HEK293 (cell line): ENCODE measurements around the gene PAQR6.

Experiments
- CTCF ChIA-PET: fragments of 350-600 bp; formaldehyde crosslinking; extraction: SDS; loops from one replicate; lab custom pipeline; 2021; ENCODE audit warnings: antibody characterized with exemption; lab: Yijun Ruan, JAX
- POLR2A ChIA-PET: fragments of 300-600 bp; formaldehyde crosslinking; extraction: SDS; loops from one replicate; lab custom pipeline; 2020; ENCODE audit warnings: antibody characterized with exemption, inconsistent platforms; lab: Yijun Ruan, JAX
- H3K27ac ChIP-seq: fragments of 200-500 bp; sonication (Bioruptor generic); 2 replicates; pipeline ENCODE4 v1.5.1; 2014; ENCODE audit warnings: low read depth, low read length, control low read depth, inconsistent platforms; ENCODE audit errors: extremely low read depth
- H3K36me3 ChIP-seq, 2 experiments: fragments of 200-500 bp in 1 of 2; sonication (Bioruptor generic) in 1 of 2; 1 replicate in 1 of 2; 2 replicates in 1 of 2; pipeline ENCODE4 v1.5.1; 2014 to 2017; ENCODE audit warnings: inconsistent platforms in 2 of 2, low read length in 2 of 2; ENCODE audit not compliant: control insufficient read depth in 2 of 2, insufficient read depth in 1 of 2
- H3K4me1 ChIP-seq: fragments of 200-500 bp; sonication (Bioruptor generic); 2 replicates; pipeline ENCODE4 v1.5.1; 2014; ENCODE audit warnings: mild to moderate bottlenecking, low read length, inconsistent platforms; ENCODE audit not compliant: control insufficient read depth, insufficient read depth
- H3K4me3 ChIP-seq: 2 replicates; pipeline ENCODE4 v1.5.1; 2011; ENCODE audit warnings: low read depth, mild to moderate bottlenecking, control low read depth, low read length, moderate library complexity
- H3K9me3 ChIP-seq: fragments of 200-500 bp; sonication (Bioruptor generic); 2 replicates; pipeline ENCODE4 v1.5.1; 2014; ENCODE audit warnings: low read depth, low read length, inconsistent platforms; ENCODE audit not compliant: control insufficient read depth, insufficient read depth
- HOXD13 ChIP-seq: sonication (generic); formaldehyde crosslinking; IDR thresholded peaks from 2 replicates; pipeline ENCODE4 v1.8.0; 2022; ENCODE audit warnings: missing genetic modification reagents, borderline replicate concordance
- KLF1 ChIP-seq: fragments of 450-650 bp; formaldehyde crosslinking; IDR thresholded peaks from 2 replicates; pipeline ENCODE4 v1.5.1; 2016; ENCODE audit warnings: missing biosample characterization, missing genetic modification characterization
- RBAK ChIP-seq: fragments of 450-650 bp; formaldehyde crosslinking; IDR thresholded peaks from 2 replicates; pipeline ENCODE4 v1.5.1; 2016; ENCODE audit warnings: missing biosample characterization, missing genetic modification characterization
- SP3 ChIP-seq: fragments of 450-650 bp; formaldehyde crosslinking; IDR thresholded peaks from 2 replicates; pipeline ENCODE4 v1.5.1; 2016; ENCODE audit warnings: missing biosample characterization, missing genetic modification characterization
- ZBTB17 ChIP-seq: fragments of 450-650 bp; formaldehyde crosslinking; IDR thresholded peaks from 2 replicates; pipeline ENCODE4 v1.5.1; 2016; ENCODE audit warnings: missing biosample characterization, missing genetic modification characterization
- ZBTB21 ChIP-seq: fragments of 450-650 bp; formaldehyde crosslinking; IDR thresholded peaks from 2 replicates; pipeline ENCODE4 v1.5.1; 2017; ENCODE audit warnings: missing biosample characterization, missing genetic modification characterization
- ZFP69B ChIP-seq: fragments of 450-650 bp; formaldehyde crosslinking; IDR thresholded peaks from 2 replicates; pipeline ENCODE4 v1.5.1; 2016; ENCODE audit warnings: missing biosample characterization, missing genetic modification characterization
- ZNF132 ChIP-seq: fragments of 450-650 bp; formaldehyde crosslinking; IDR thresholded peaks from 2 replicates; pipeline ENCODE4 v1.5.1; 2017; ENCODE audit warnings: missing biosample characterization, missing genetic modification characterization, borderline replicate concordance
- ZNF16 ChIP-seq: fragments of 450-650 bp; formaldehyde crosslinking; IDR thresholded peaks from 2 replicates; pipeline ENCODE4 v1.5.1; 2016; ENCODE audit warnings: low read depth, missing biosample characterization, missing genetic modification characterization
- ZNF174 ChIP-seq: fragments of 450-650 bp; formaldehyde crosslinking; IDR thresholded peaks from 2 replicates; pipeline ENCODE4 v1.5.0; 2017; ENCODE audit warnings: missing biosample characterization, mild to moderate bottlenecking, missing genetic modification characterization
- ZNF184 ChIP-seq: fragments of 450-650 bp; IDR thresholded peaks from 2 replicates; pipeline ENCODE4 v1.5.1; 2018; ENCODE audit warnings: missing biosample characterization, mild to moderate bottlenecking, missing genetic modification characterization
- ZNF248 ChIP-seq: fragments of 450-650 bp; formaldehyde crosslinking; IDR thresholded peaks from 2 replicates; pipeline ENCODE4 v1.5.1; 2017; ENCODE audit warnings: missing biosample characterization, missing genetic modification characterization
- ZNF292 ChIP-seq: fragments of 450-650 bp; formaldehyde crosslinking; IDR thresholded peaks from 2 replicates; pipeline ENCODE4 v1.5.1; 2016; ENCODE audit warnings: low read depth, missing biosample characterization, missing genetic modification characterization, borderline replicate concordance
- ZNF521 ChIP-seq: fragments of 450-650 bp; formaldehyde crosslinking; IDR thresholded peaks from 2 replicates; pipeline ENCODE4 v1.5.1; 2017; ENCODE audit warnings: missing biosample characterization, mild to moderate bottlenecking, missing genetic modification characterization
- ZNF560 ChIP-seq: fragments of 450-650 bp; formaldehyde crosslinking; IDR thresholded peaks from 2 replicates; pipeline ENCODE4 v1.5.1; 2017; ENCODE audit warnings: missing biosample characterization, missing genetic modification characterization, borderline replicate concordance
- ZNF658 ChIP-seq: fragments of 450-650 bp; formaldehyde crosslinking; IDR thresholded peaks from 2 replicates; pipeline ENCODE4; 2016; ENCODE audit warnings: missing biosample characterization, missing genetic modification characterization
- ZNF777 ChIP-seq: fragments of 450-650 bp; formaldehyde crosslinking; IDR thresholded peaks from 2 replicates; pipeline ENCODE4 v1.5.1; 2017; ENCODE audit warnings: missing biosample characterization, missing genetic modification characterization, borderline replicate concordance
- TF ChIP-seq, protein P1 (sequence below): fragments of 450-650 bp; formaldehyde crosslinking; IDR thresholded peaks from 2 replicates; pipeline ENCODE4 v1.5.1; 2016; ENCODE audit warnings: missing biosample characterization, missing genetic modification characterization
- TF ChIP-seq, protein P2 (sequence below): fragments of 450-650 bp; formaldehyde crosslinking; IDR thresholded peaks from 2 replicates; pipeline ENCODE4 v1.5.1; 2016; ENCODE audit warnings: missing biosample characterization, missing genetic modification characterization
- TF ChIP-seq, protein P3 (sequence below): fragments of 450-650 bp; formaldehyde crosslinking; IDR thresholded peaks from 2 replicates; pipeline ENCODE4 v1.5.0; 2017; ENCODE audit warnings: missing biosample characterization, missing genetic modification characterization, borderline replicate concordance
- TF ChIP-seq, protein P4 (sequence below): fragments of 450-650 bp; formaldehyde crosslinking; IDR thresholded peaks from 2 replicates; pipeline ENCODE4 v1.5.1; 2016; ENCODE audit warnings: missing biosample characterization, missing genetic modification characterization
- TF ChIP-seq, protein P5 (sequence below): fragments of 450-650 bp; formaldehyde crosslinking; IDR thresholded peaks from 2 replicates; pipeline ENCODE4 v1.5.1; 2016; ENCODE audit warnings: missing biosample characterization, missing genetic modification characterization
- TF ChIP-seq, protein P6 (sequence below): fragments of 450-650 bp; formaldehyde crosslinking; IDR thresholded peaks from 2 replicates; pipeline ENCODE4 v1.5.1; 2016; ENCODE audit warnings: missing biosample characterization, missing genetic modification characterization, low read depth

The PAQR6 gene

DNA sequence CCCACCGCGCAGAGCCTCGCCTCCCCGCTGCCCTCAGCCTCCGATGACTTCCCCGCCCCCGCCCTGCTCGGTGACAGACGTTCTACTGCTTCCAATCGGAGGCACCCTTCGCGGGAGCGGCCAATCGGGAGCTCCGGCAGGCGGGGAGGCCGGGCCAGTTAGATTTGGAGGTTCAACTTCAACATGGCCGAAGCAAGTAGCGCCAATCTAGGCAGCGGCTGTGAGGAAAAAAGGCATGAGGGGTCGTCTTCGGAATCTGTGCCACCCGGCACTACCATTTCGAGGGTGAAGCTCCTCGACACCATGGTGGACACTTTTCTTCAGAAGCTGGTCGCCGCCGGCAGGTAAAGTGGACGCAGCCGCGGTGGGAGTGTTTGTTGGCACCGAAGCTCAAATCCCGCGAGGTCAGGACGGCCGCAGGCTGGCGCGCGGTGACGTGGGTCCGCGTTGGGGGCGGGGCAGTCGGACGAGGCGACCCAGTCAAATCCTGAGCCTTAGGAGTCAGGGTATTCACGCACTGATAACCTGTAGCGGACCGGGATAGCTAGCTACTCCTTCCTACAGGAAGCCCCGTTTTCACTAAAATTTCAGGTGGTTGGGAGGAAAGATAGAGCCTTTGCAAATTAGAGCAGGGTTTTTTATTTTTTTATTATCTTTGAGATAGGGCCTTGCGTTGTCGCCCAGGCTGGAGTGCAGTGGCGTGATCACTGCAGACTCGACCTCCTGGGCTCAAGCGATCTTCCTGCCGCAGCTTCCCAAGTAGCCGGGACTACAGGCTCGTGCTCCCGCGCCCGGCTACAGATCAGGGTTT is 34.8 kb downstream of the PAQR6 start, which contains the start of gene PMF1:
Gene PMF1 (plus strand): TSS at position 175 of the 811 bp plus-strand sequence. CDS start 9 bp downstream, at position 184.
- ChIA-PET POLR2A (interaction anchor here (0.5 to 2.7 kb wide), 29 partner anchors 8 to 236 kb away, joined by 3 to 49 read pairs (median 4); partner anchors contain the start of genes LMNA, MEX3A, SEMA4A and SLC25A44), CTCF (interaction anchor here (0.6 to 3.9 kb wide), 10 partner anchors 12 to 625 kb away, joined by 3 to 29 read pairs (median 3); no protein-coding TSS in a partner anchor)
- peak within 1 kb of the TSS; percentile 91 for H3K27ac ChIP-seq
- no peaks in the 10 kb centered on the region for H3K9me3 ChIP-seq
- peak within 1 kb of the TSS; percentile 99 for H3K4me3 ChIP-seq
- H3K4me1 ChIP-seq, result no peaks in the 10 kb centered on the region
- H3K36me3 ChIP-seq, result peaks cover 8 to 43% of the 10 kb centered on the region in 2 experiments; a peak in 2 of 3 replicates
- TF ChIP-seq ZNF560 (no peak), ZNF16 (tag by site-specific recombination) (no peak), ZBTB17 (tag by site-specific recombination) (peak; percentile 97), ZNF248 (tag by site-specific recombination) (no peak), ZBTB21 (peak; percentile 64), ZNF184 (no peak), SP3 (tag by site-specific recombination) (peak; percentile 90), KLF1 (0 out of 2 replicates have a peak, but pooled peaks have one; percentile 35), ZNF521 (no peak), HOXD13 (CRISPR knock-in tag) (no peak), ZNF292 (tag by site-specific recombination) (no peak), ZNF777 (tag by site-specific recombination) (no peak), ZNF174 (no peak), ZFP69B (tag by site-specific recombination) (peak; percentile 73), RBAK (no peak), ZNF658 (tag by site-specific recombination) (no peak), ZNF132 (no peak)
- TF ChIP-seq, protein P1, sequence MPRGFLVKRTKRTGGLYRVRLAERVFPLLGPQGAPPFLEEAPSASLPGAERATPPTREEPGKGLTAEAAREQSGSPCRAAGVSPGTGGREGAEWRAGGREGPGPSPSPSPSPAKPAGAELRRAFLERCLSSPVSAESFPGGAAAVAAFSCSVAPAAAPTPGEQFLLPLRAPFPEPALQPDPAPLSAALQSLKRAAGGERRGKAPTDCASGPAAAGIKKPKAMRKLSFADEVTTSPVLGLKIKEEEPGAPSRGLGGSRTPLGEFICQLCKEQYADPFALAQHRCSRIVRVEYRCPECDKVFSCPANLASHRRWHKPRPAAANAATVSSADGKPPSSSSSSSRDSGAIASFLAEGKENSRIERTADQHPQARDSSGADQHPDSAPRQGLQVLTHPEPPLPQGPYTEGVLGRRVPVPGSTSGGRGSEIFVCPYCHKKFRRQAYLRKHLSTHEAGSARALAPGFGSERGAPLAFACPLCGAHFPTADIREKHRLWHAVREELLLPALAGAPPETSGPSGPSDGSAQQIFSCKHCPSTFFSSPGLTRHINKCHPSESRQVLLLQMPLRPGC (tag by site-specific recombination), result peak; percentile 59
- TF ChIP-seq, protein P2, sequence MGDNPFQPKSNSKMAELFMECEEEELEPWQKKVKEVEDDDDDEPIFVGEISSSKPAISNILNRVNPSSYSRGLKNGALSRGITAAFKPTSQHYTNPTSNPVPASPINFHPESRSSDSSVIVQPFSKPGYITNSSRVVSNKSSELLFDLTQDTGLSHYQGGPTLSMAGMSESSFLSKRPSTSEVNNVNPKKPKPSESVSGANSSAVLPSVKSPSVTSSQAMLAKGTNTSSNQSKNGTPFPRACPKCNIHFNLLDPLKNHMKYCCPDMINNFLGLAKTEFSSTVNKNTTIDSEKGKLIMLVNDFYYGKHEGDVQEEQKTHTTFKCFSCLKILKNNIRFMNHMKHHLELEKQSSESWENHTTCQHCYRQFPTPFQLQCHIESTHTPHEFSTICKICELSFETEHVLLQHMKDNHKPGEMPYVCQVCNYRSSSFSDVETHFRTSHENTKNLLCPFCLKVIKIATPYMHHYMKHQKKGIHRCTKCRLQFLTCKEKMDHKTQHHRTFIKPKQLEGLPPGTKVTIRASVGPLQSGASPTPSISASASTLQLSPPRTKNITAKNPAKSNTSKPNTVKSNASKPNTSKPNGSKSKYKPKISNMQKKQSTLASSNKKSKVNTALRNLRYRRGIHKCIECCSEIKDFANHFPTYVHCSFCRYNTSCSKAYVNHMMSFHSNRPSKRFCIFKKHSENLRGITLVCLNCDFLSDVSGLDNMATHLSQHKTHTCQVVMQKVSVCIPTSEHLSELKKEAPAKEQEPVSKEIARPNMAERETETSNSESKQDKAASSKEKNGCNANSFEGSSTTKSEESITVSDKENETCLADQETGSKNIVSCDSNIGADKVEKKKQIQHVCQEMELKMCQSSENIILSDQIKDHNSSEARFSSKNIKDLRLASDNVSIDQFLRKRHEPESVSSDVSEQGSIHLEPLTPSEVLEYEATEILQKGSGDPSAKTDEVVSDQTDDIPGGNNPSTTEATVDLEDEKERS (tag by site-specific recombination), result 0 out of 2 replicates have a peak, but pooled peaks have one; percentile 7
- TF ChIP-seq, protein P3, sequence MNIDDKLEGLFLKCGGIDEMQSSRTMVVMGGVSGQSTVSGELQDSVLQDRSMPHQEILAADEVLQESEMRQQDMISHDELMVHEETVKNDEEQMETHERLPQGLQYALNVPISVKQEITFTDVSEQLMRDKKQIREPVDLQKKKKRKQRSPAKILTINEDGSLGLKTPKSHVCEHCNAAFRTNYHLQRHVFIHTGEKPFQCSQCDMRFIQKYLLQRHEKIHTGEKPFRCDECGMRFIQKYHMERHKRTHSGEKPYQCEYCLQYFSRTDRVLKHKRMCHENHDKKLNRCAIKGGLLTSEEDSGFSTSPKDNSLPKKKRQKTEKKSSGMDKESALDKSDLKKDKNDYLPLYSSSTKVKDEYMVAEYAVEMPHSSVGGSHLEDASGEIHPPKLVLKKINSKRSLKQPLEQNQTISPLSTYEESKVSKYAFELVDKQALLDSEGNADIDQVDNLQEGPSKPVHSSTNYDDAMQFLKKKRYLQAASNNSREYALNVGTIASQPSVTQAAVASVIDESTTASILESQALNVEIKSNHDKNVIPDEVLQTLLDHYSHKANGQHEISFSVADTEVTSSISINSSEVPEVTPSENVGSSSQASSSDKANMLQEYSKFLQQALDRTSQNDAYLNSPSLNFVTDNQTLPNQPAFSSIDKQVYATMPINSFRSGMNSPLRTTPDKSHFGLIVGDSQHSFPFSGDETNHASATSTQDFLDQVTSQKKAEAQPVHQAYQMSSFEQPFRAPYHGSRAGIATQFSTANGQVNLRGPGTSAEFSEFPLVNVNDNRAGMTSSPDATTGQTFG (tag by site-specific recombination), result no peak; the same call in 1 of the 2 replicates
- TF ChIP-seq, protein P4, sequence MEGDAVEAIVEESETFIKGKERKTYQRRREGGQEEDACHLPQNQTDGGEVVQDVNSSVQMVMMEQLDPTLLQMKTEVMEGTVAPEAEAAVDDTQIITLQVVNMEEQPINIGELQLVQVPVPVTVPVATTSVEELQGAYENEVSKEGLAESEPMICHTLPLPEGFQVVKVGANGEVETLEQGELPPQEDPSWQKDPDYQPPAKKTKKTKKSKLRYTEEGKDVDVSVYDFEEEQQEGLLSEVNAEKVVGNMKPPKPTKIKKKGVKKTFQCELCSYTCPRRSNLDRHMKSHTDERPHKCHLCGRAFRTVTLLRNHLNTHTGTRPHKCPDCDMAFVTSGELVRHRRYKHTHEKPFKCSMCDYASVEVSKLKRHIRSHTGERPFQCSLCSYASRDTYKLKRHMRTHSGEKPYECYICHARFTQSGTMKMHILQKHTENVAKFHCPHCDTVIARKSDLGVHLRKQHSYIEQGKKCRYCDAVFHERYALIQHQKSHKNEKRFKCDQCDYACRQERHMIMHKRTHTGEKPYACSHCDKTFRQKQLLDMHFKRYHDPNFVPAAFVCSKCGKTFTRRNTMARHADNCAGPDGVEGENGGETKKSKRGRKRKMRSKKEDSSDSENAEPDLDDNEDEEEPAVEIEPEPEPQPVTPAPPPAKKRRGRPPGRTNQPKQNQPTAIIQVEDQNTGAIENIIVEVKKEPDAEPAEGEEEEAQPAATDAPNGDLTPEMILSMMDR, result no peak
- TF ChIP-seq, protein P5, sequence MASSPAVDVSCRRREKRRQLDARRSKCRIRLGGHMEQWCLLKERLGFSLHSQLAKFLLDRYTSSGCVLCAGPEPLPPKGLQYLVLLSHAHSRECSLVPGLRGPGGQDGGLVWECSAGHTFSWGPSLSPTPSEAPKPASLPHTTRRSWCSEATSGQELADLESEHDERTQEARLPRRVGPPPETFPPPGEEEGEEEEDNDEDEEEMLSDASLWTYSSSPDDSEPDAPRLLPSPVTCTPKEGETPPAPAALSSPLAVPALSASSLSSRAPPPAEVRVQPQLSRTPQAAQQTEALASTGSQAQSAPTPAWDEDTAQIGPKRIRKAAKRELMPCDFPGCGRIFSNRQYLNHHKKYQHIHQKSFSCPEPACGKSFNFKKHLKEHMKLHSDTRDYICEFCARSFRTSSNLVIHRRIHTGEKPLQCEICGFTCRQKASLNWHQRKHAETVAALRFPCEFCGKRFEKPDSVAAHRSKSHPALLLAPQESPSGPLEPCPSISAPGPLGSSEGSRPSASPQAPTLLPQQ (tag by site-specific recombination), result peak; percentile 62; the same call in 1 of the 2 replicates
- TF ChIP-seq, protein P6, sequence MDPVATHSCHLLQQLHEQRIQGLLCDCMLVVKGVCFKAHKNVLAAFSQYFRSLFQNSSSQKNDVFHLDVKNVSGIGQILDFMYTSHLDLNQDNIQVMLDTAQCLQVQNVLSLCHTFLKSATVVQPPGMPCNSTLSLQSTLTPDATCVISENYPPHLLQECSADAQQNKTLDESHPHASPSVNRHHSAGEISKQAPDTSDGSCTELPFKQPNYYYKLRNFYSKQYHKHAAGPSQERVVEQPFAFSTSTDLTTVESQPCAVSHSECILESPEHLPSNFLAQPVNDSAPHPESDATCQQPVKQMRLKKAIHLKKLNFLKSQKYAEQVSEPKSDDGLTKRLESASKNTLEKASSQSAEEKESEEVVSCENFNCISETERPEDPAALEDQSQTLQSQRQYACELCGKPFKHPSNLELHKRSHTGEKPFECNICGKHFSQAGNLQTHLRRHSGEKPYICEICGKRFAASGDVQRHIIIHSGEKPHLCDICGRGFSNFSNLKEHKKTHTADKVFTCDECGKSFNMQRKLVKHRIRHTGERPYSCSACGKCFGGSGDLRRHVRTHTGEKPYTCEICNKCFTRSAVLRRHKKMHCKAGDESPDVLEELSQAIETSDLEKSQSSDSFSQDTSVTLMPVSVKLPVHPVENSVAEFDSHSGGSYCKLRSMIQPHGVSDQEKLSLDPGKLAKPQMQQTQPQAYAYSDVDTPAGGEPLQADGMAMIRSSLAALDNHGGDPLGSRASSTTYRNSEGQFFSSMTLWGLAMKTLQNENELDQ (tag by site-specific recombination), result no peak
